GM19463 (cell line): Measurements from ENCODE around the gene OGT.
"Not testable (repeated sequence)": the region's sequence is repeated elsewhere in the genome, so short reads cannot be mapped to it uniquely, and the experiment has no call there.

Experiments
- ATAC-seq: cut with Tn5 transposase; IDR thresholded peaks from one replicate; pipeline ENCODE4 v1.9.1; 2021; ENCODE audit warnings: mild to moderate bottlenecking, moderate library complexity; ENCODE audit not compliant: unreplicated experiment

Gene OGT

DNA sequence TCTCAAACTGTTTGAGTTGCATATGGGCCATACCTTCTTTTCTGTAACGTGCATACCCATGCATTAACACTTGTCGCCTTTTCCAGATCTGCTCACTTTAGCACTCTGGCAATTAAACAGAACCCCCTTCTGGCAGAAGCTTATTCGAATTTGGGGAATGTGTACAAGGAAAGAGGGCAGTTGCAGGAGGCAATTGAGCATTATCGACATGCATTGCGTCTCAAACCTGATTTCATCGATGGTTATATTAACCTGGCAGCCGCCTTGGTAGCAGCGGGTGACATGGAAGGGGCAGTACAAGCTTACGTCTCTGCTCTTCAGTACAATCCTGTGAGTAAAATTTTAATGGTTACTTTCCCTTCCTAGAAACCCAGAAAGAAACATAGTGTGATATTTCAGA is 4.8 kb downstream of the OGT start:
- ATAC-seq, result no peak

DNA sequence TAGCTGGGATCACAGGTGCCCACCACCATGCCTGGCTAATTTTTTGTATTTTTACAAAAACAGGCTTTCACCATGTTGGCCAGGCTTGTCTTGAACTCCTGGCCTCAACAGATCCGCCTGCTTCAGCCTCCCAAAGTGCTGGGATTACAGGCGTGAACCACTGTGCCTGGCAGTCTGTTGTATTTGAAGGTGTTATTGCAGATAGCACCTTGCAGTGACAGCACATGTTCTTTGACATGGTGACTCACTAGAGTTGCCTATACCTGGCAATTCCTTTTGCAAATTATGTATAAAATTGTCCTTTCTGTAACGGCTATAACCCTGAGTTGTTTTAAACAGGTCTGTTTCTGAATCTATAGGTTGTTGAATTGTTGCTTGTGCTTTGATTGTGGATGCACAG is 7.9 kb downstream of the OGT start:
- peak; percentile 9 for ATAC-seq

DNA sequence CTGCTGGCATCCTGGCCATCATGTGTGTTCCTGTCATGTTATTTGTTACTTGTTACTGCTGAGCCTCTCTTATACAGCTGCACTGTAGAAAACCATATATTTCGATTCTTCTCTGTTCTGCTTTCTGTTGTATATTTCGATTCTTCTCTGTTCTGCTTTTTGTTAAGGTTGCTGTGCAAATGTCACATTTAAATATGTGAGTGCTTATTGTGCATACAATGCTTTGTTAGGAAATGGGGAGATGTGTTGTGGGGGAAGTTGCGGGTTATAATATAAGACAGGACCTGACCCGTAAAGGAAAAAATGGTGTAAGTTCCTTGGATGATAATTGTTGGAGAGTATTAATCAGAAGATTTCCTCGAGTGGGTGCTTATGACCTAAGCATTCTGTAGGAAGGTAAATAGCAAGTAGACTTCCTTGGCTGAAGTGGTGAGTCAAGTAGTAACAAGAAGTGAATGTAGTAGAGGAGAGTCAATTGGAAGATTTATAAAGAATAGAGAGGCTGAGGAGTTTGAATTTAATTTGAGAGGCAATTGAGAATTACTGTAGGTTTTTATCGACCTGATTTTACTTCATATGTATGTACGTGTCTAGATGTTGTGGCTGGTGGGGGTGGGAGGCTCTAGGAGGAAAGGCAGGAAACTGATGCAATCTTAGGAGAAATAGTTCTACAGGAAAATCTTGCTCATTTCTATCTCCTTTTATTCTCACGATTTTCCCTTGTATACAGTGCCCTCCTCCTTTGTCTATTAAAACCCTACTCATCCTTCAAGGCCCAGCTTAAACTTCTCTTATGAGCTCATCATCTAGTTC is 8.5 kb downstream of the OGT start:
- ATAC-seq, result peak; percentile 69

DNA sequence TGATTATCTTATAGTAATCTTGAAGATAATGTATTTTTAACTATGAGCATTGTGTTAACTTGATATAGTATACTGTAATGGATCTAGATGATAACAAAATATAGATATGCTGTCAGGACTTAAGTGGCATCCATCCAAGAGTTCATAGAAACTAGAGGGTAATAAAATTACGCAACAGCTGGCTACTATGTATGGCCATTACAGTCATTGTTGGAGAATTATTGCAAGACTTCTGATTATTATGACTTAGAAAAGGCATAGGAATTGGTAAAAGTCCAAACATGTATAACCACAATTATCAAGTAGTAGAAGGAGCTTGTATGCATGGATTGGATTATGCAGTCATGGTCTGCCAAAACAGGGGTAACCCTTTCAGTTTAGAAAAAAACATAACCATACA is 9.5 kb downstream of the OGT start:
- no peak for ATAC-seq

DNA sequence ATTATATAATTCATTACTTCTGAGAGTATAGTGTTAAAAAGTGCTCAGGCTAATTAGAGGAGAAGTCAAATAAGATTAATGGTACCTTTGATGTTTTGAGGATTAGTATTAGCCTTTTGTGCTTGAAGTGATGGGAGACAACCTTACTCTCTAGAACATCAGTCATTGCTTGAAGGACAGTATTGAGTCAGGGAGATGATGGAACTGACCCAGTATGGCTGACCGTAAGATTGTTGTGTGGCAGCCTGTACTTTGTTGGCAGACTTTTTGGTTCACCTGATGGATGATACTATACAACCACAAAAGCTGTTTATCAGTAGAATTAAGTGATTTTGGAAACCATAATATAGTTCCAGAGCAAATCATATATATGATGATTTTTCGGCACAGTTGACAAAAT is 9.9 kb downstream of the OGT start:
- no peak for ATAC-seq

DNA sequence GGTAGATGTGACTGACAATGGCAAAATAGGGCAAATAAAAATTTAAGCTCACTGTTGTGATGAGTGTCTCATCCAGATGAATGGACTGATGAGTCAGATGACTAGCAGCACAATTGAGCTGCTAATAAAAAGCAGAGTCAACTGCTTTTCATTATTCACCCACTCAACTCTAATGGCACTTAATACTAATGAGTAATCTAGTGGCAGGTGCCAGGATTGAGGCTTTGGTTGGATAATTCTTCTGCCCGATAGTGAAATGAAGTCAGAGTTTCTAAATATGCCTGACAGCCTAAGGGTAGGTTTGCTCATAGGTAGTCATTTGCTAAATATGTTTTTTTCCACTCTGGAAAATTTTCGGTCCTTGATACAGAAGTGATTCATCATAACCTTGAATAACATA is 10.4 kb downstream of the OGT start:
- ATAC-seq, result no peak

DNA sequence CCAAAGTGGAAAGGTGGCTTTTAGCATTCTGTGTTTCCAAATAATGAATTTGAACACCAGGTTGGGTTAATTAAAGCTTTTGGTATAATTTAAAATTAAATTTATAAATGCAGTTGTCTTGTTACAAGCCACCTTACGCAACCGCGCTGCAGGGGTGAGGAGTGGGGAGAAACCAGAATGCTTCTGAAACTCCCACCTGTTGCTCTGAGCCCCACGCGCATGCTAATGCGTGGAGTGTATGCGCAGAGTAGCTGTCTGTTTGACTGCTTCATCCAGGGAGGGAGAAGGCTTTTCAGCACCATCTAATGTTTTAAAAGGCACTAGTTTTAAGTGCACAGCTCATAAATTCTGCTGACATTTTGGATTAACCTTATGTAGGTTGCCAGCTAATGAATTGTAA is 12.5 kb downstream of the OGT start:
- ATAC-seq, result no peak

DNA sequence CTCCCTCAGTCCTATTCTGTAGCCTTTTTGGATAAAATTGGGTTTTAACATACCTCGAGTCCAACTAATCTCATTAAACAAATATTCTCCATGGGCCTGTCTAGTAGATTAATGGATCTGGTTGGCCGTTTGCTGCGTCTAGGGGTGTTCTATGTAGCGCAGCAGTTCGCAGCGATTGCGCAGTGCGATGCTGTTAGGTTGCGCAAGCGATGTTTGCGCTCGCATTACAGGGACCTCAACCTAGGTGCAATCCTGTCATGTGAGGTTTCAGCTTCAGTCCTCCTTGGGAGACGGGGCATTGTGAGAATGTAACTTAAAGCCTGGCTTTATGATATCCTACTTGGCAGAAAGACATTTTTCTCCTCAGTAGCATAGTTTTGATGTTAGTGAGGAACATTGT is 14.0 kb downstream of the OGT start:
- no peak for ATAC-seq

DNA sequence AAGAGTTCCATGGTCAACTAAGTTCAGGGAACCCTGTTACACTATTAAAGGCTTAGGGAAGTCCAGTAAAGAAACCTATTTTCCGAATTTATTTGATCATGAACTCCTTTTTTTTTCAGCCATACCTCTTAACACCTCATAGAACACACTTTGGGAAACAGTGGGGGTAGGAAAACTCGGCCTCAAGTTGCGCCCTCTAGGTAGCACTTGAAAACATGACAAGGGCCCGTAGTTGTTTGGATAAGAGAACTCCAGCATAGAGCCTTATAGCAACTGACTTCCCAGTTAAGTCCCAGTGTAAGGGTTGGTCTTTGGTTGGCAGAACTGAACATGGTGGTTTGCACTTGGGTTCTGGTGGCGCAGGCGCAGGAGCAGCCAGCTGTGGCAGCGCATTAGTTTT is 14.4 kb downstream of the OGT start:
- no peak for ATAC-seq

DNA sequence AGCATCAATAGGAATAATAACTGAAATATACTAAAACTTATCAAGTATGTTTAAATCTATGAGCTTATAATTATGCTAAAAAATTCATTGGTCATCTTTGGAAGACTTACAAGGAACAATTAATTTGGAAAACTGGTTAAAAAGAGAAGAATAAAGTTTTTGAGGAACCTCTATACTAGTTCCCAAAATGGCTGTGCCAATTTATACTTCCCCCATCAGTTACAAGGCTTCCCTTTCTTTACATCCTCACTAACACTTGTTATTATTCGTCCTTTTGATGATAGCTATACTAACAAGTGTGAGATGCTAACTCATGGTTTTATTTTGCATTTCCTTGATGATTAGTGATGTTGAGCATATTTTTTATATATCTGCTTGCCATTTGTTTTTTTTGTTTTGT is 17.1 kb downstream of the OGT start:
- no peak for ATAC-seq

DNA sequence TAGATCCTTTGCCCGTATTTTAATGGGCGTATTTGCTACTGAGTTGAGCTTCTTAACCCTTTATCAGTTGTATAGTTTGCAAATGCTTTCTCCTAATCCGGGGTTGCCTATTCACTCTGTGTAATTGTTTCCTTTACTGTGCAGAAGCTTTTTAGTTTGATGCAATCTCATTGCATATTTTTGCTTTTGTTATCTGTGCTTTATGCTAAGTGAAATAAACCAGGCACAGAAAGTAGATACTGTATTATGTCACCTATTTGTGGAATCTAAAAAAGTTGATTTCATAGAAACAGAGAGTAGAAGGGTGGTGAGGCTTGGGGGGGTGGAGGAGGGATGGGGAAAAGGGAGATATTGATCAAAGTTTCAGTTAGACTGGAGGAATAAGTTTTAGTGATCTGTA is 17.7 kb downstream of the OGT start:
- ATAC-seq, result no peak

DNA sequence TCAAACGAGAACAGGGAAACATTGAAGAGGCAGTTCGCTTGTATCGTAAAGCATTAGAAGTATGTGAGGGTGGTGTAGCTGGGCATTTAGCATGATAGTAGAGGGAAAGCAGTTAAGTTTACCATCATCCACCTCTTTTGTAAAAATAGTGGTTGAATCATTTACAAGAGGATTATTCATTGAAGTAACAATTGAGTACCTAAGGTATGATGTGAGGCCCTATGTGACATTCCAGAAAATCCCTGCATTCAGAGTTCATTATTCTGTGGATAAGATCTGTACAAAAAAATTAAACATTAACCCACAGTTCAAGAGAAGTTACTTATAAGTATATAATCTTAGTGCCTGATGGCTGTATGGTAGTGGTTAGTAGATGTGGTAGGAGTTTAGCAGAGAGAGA is 23.1 kb downstream of the OGT start:
- no peak for ATAC-seq

DNA sequence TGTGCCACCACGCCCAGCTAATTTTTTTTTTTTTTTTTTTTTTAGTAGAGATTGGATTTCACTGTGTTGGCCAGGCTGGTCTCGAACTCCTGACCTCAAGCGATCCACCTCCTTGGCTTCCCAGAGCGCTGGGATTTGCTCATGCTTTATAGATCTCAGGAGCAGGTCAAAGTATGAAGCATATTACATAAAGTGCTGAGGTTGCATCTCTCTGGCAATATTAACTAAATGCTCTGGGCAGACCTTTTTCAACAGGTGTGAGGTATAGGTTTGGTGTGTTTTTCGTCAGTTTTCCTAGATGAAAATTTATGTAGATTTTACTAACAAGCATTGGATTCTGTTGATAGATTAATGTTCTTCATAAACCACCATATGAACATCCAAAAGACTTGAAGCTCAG is 26.0 kb downstream of the OGT start:
- ATAC-seq, result no peak

DNA sequence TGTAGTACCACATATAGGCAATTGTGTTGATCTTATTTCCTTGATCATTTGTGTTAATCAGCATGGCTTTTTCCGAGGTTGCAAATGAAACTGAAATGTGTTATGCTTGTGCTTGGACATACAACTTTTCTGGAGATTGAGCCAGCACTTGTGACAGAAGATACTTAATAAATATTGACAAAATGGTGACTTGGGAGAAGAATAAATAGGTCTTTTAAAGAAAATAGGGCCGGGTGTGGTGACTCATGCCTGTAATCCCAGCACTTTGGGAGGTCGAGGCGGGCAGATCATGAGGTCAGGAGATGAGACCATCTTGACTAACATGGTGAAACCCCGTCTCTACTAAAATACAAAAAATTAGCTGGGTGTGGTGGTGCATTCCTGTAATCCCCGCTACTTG is 26.9 kb downstream of the OGT start:
- not testable (repeated sequence) for ATAC-seq

DNA sequence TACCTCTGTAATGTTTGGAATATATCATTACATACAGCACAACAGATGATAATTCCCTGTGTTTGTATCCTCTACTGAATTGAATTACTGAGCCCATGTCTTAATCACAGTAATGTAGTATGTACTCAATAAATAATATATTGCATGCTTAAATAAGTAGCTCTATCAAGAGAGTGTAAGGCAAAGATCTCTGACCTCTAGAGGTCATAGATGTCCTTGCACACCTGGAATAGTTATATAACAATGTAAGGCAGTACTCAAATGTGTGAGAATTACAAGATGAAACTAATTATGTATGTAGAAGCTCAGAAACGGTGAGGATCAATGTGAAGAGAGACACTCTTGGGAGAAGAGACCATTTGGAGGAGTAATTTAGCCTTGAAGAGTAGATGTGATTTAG is 31.0 kb downstream of the OGT start:
- no peak for ATAC-seq

DNA sequence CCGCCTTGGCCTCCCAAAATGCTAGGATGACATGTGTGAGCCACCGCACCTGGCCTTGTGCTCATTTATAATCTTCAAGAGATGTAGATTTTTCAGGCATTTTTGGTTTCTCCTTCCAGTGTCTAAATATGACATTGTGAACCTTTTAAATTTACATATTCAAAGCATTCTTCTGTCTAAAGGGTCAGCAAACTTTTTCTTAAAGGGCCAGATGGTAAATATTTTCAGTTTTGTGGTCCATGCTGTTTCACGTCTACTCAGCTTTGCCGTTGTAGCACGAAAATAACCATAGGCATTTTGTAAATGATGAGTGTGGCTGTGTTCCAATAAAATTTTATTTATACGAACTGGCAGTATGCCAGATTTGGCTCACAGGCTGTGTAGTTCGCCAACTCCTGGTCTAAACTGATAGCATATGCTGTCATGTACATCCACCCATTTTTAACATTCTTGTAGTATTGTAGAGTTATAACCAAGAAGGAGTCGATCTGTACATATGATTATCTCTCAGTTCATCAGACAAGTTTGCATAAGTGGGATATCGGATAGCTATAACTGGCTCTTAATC is 32.7 kb downstream of the OGT start:
- ATAC-seq, result no peak

DNA sequence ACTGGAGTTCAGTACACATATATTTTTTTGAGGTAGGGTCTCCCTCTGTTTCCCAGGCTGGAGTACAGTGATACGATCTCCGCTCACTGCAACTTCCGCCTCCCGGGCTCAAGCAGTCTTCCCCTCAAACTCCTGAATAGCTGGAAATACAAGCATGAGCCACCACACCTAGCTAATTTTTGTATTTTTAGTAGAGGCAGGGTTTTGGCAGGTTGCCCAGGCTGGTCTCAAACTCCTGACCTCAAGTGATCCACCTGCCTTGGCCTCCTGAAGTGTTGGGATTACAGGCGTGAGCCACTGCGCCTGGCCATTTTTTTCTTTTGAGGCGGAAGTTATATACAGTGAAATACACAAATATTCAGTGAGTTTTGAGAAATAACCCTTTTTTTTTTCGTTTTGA is 38.5 kb downstream of the OGT start:
- ATAC-seq, result not testable (repeated sequence)

DNA sequence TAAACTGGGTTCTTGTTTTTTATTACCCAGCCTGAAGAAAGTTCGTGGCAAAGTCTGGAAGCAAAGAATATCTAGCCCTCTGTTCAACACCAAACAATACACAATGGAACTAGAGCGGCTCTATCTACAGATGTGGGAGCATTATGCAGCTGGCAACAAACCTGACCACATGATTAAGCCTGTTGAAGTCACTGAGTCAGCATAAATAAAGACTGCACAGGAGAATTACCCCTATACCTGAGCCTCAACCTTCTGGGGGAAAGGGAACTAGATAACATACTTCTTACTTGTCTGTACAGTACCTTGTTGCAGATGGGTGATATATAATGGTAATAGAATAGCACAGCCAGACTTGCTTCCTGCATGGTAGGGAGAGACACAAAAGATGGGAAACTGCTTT is 40.7 kb downstream of the OGT start:
- no peak for ATAC-seq

DNA sequence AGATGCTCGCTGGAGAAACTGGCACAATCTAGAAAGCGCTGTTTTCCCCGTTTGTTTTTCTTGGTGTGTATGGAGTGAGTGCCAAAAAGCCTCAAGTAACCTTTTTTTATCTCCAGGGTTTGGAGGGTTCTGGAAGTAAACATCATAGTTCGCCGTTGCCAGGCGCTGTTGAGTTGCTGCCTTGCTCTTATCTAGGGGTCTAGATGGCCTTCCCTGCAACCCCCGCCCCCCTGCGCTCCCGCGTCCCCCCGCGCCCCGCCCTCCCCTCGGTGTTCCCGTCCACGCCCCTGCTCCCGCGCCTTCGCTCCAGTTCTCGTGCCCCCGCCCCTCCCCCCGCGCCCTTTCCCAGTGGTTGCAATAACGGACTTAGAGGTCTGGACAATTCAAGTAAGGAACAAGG is 44.8 kb downstream of the OGT start:
- ATAC-seq, result no peak

DNA sequence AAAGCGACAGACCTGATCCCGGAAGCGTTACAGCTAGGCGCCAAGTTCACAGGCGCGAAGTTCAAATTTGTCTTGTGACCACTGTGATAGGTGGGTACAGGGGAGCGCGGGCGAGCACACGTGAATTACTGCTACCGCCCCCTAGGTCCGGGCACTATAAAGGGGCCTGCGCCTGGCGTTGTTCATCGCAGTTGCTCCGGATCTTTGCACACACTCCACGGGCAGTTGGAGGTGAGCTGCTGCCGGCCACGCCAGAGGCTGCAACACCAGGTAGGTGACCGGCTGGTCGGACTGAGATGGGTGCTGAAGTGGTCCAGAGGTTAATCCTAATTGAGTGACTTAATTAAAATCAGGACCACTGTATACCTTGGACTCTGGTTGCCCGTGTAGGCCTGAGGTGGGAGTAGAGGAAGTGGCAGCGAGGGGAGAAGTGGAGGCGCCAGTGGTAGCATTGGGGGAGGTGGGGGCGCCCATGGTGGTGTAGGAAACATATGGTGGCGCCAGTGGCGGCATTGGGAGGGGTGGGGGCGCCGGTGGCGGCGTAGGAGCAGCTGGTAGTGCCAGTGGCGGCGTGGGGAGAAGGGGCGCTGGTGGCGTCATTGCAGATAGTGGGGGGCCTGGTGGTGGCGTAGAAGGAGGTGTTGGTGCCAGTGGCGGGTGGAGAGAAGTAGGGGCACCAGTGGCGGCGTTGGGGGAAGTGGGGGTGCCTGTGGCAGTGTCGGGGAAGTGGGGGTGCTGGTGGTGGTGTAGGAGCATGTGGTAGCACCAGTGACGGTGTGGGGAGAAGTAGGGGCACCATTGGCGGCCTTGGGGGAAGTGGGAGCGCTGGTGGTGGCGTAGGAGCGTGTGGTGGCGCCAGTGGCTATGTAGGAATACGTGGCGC is 45.6 kb downstream of the OGT start, which contains the start of gene GCNA:
TSS of gene GCNA (plus strand) at position 185 of the 883 bp plus-strand sequence. CDS start 2,385 bp downstream, outside the sequence.
- no peak for ATAC-seq

DNA sequence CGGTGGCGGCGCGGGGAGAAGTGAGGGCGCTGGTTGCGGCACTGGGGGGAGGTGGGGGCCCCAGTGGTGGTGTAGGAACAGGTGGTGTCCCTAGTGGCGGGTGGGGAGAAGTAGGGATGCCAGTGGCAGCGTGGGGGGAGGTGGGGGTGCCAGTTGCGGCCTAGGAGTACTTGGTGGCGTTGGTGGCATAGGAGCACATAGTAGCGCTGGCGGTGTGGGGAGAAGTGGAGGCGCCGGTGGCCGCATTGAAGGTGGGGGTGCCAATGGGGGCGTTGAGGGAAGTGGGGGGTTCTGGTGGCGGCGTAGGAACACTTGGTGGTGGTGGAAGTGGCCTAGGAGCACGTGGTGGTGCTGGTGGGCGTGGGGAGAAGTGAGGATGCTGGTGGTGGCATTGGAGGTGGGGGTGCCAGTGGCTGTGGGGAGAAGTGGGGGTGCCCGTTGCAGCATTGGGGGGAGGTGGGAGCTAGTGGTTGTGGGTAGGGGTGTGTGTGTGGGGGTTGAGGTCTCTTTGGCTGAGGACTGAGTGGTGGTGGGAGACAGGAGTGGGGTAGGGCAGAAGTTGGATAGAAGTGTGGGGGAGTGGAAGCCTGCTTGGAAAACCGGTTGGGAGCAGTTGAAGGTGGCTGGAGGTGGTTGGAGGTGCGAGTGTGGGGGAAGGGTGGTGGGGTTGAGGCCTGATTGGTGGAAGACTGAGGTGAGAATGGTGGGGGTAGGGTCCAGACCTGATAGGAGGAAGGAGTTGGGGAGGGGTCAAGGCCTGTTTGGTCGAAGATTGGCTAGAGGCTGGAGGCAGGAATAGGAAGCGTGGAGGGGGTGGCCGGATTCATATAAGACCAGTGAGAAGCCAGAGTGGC is 46.5 kb downstream of the OGT start:
- no peak for ATAC-seq
